VCaP (cell line): ENCODE results near the gene ARHGAP27.
A peak's percentile ranks its signal among the peaks of the same experiment; 100 is the strongest.

Experiments
- H3K27ac ChIP-seq: fragments of 450-650 bp; 2 replicates; pipeline ENCODE4 v1.5.1; 2017
- CTCF ChIP-seq: fragments of 450-650 bp; conservative IDR thresholded peaks from 2 replicates; pipeline ENCODE4 v1.5.1; 2017; ENCODE audit warnings: mild to moderate bottlenecking, moderate library complexity

ARHGAP27 gene

GRCh38 chr17:45431531-45432404, 902 bp downstream of the ARHGAP27 start:
- no peak for TF ChIP-seq CTCF
- peak overlapping the region; percentile 80 for H3K27ac ChIP-seq

GRCh38 chr17:45430738-45431530, 1.7 kb downstream of the ARHGAP27 start:
- H3K27ac ChIP-seq, result peak overlapping the region; percentile 80
- no peak for TF ChIP-seq CTCF

- no peak for TF ChIP-seq CTCF
- H3K27ac ChIP-seq, result peak overlapping the region; percentile 80
Observed at GRCh38 chr17:45430006-45430737, 2.5 kb downstream of the ARHGAP27 start.

GRCh38 chr17:45429339-45430005, 3.2 kb downstream of the ARHGAP27 start:
- peak overlapping the region; percentile 57 for H3K27ac ChIP-seq
- no peak for TF ChIP-seq CTCF

- TF ChIP-seq CTCF, result no peak
- peak overlapping the region; percentile 57 for H3K27ac ChIP-seq
Observed at GRCh38 chr17:45428931-45429338, 3.7 kb downstream of the ARHGAP27 start.

- peak; percentile 99 for TF ChIP-seq CTCF
- H3K27ac ChIP-seq, result peak overlapping the region; percentile 57
Observed at GRCh38 chr17:45428050-45428617, 4.5 kb downstream of the ARHGAP27 start.
